Liver (tissue), 9 donors: Measurements from ENCODE around the gene ACACA. TPM values are rescaled to one million over a fixed set of nuclear protein-coding genes. Genes with fewer than 3 reads are reported as not detected.

Experiments
- DNase-seq: peaks from one replicate; pipeline ENCODE4 v3.0.0-alpha.2; 2017; ENCODE audit warnings: low spot score
- H3K27ac ChIP-seq, 2 donors: one replicate each; pipeline ENCODE4 v1.7.0; 2013; ENCODE audit warnings: inconsistent platforms in 2 of 2, low read length in 2 of 2, control low read depth in 1 of 2, low read depth in 1 of 2, mild to moderate bottlenecking in 1 of 2
- H3K27me3 ChIP-seq, 4 donors: one replicate each; pipeline versions ENCODE4 v1.6.1 to v1.7.0; 2013; ENCODE audit warnings: low read length in 3 of 4, inconsistent platforms in 1 of 4, mild to moderate bottlenecking in 1 of 4, moderate library complexity in 1 of 4; ENCODE audit not compliant: control insufficient read depth in 4 of 4, insufficient read depth in 4 of 4
- H3K36me3 ChIP-seq, 4 donors: one replicate each; pipeline versions ENCODE4 v1.6.1 to v1.7.0; 2013; ENCODE audit warnings: low read length in 3 of 4, mild to moderate bottlenecking in 3 of 4, low read depth in 1 of 4, moderate library complexity in 1 of 4; ENCODE audit not compliant: control insufficient read depth in 4 of 4, insufficient read depth in 3 of 4
- H3K4me1 ChIP-seq, 4 donors: one replicate each; pipeline versions ENCODE4 v1.6.1 to v1.7.0; 2013; ENCODE audit warnings: low read length in 3 of 4, mild to moderate bottlenecking in 3 of 4, moderate library complexity in 1 of 4; ENCODE audit not compliant: control insufficient read depth in 4 of 4, insufficient read depth in 4 of 4
- H3K4me3 ChIP-seq, 3 donors: one replicate each; pipeline versions ENCODE4 v1.6.1 to v1.7.0; 2013; ENCODE audit warnings: low read length in 3 of 3, control low read depth in 1 of 3, low read depth in 1 of 3, mild to moderate bottlenecking in 1 of 3
- H3K9ac ChIP-seq, 2 donors: one replicate each; pipeline ENCODE4 v1.7.0; 2013; ENCODE audit warnings: low read length in 2 of 2, mild to moderate bottlenecking in 2 of 2, moderate library complexity in 2 of 2, control low read depth in 1 of 2, low read depth in 1 of 2
- H3K9me3 ChIP-seq, 4 donors: one replicate each; pipeline versions ENCODE4 v1.6.1 to v1.7.0; 2013; ENCODE audit warnings: low read length in 3 of 4; ENCODE audit not compliant: control insufficient read depth in 4 of 4
- EGR1 ChIP-seq, 2 donors: IDR thresholded peaks; 2 replicates each; pipeline ENCODE4 v1.6.1; 2016 to 2018; ENCODE audit warnings: antibody characterized with exemption in 2 of 2, low read depth in 2 of 2
- FOXA2 ChIP-seq: IDR thresholded peaks from 2 replicates; pipeline ENCODE4 v1.6.1; 2016; ENCODE audit warnings: antibody characterized with exemption
- GABPA ChIP-seq, 2 donors: IDR thresholded peaks in 1 of 2; conservative IDR thresholded peaks in 1 of 2; 2 replicates each; pipeline ENCODE4 v1.6.1; 2016; ENCODE audit warnings: antibody characterized with exemption in 2 of 2, mild to moderate bottlenecking in 1 of 2, moderate library complexity in 1 of 2
- HNF4A ChIP-seq, 2 donors: conservative IDR thresholded peaks; 2 replicates each; pipeline ENCODE4 v1.6.1; 2016; ENCODE audit warnings: antibody characterized with exemption in 2 of 2, mild to moderate bottlenecking in 2 of 2
- HNF4G ChIP-seq: IDR thresholded peaks from 2 replicates; pipeline ENCODE4 v1.6.1; 2016; ENCODE audit warnings: antibody characterized with exemption
- JUND ChIP-seq, 2 donors: IDR thresholded peaks; 2 replicates each; pipeline ENCODE4 v1.6.1; 2016; ENCODE audit warnings: antibody characterized with exemption in 2 of 2
- RAD21 ChIP-seq, 2 donors: IDR thresholded peaks; 2 replicates each; pipeline ENCODE4 v1.6.1; 2016; ENCODE audit warnings: antibody characterized with exemption in 2 of 2, mild to moderate bottlenecking in 2 of 2
- RXRA ChIP-seq, 2 donors: IDR thresholded peaks; 2 replicates each; pipeline ENCODE4 v1.6.1; 2017 to 2018; ENCODE audit warnings: antibody characterized with exemption in 2 of 2, mild to moderate bottlenecking in 1 of 2
- SP1 ChIP-seq: IDR thresholded peaks from 2 replicates; pipeline ENCODE4 v1.6.1; 2018; ENCODE audit warnings: antibody characterized with exemption, mild to moderate bottlenecking
- TAF1 ChIP-seq: conservative IDR thresholded peaks from 2 replicates; pipeline ENCODE4 v1.6.1; 2016; ENCODE audit warnings: antibody characterized with exemption, mild to moderate bottlenecking
- YY1 ChIP-seq: IDR thresholded peaks from 2 replicates; pipeline ENCODE4 v1.6.1; 2016; ENCODE audit warnings: antibody characterized with exemption, mild to moderate bottlenecking
- WGBS: extraction: QIAGEN DNeasy Blood & Tissue Kit; methylation state at CpG from one replicate; pipeline ENCODE4 v1.1.7; 2013; 5-methylcytosine and 5-hydroxymethylcytosine counted together
- polyA plus RNA-seq, 2 donors: library from polyadenylated mRNA; stranded (reverse) in 1 of 2; unstranded in 1 of 2; fragments of 200-250 nt in 1 of 2; fragments of >200 nt in 1 of 2; fragmentation: Nextera tagmentation in 1 of 2; extraction: Ambion mirVana in 1 of 2; gene quantifications; one replicate each; pipeline versions ENCODE4 v1.2.1 to v1.2.3, GENCODE V29; 2013 to 2015
- total RNA-seq, 2 donors: library from RNA; depleted of rRNA; stranded (reverse); fragments of >200 nt; gene quantifications; one replicate each; pipeline ENCODE4 v1.2.3, GENCODE V29; 2014
- TF ChIP-seq, protein P1 (sequence below): fragments of 150-350 bp; IDR thresholded peaks from 2 replicates; pipeline ENCODE4 v1.5.1; 2017; ENCODE audit warnings: improper control_type of control experiment, low read depth, low read length; ENCODE audit not compliant: missing input control
- TF ChIP-seq, protein P2 (sequence below): IDR thresholded peaks from 2 replicates; pipeline ENCODE4 v1.6.1; 2016; ENCODE audit warnings: antibody characterized with exemption, mild to moderate bottlenecking
- TF ChIP-seq, protein P3 (sequence below): IDR thresholded peaks from 2 replicates; pipeline ENCODE4 v1.6.1; 2016; ENCODE audit warnings: antibody characterized with exemption
- TF ChIP-seq, protein P4 (sequence below): IDR thresholded peaks from 2 replicates; pipeline ENCODE4 v1.6.1; 2016; ENCODE audit warnings: antibody characterized with exemption
- TF ChIP-seq, protein P5 (sequence below): IDR thresholded peaks from 2 replicates; pipeline ENCODE4 v1.6.1; 2016; ENCODE audit warnings: antibody characterized with exemption
- donor health status: healthy.
- donor health status: healthy.
- donor health status: healthy.
- donor health status: healthy.
- donor health status: healthy.

The ACACA gene
- total and polyA plus RNA-seq, 4 donors: 14.8 to 49.5 (median 31.2) TPM

DNA sequence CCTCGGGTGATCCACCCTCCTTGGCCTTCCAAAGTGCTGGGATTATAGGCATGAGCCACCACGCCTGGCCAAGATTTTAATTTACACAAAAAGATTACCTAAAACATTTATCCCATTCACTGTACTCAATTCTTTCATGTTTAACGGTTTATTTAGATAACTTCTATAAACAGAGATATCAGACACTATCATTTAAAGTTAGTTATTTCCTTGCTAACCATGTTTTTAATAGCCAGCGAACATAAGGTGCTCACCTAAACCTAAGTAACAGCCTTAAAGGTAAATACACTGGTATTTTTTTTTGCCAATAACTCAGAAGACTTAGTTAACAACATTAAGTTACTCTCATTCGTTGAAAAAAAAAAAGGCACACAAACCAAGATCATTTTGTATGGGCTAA, 112.9 kb downstream of the ACACA start:
- no peak overlapping the region for H3K4me3 ChIP-seq
- H3K27ac ChIP-seq: no peak overlapping the region
- no peaks in the 10 kb centered on the region for H3K9me3 ChIP-seq
- H3K4me1 ChIP-seq: no peaks in the 10 kb centered on the region
- H3K36me3 ChIP-seq: no peaks in the 10 kb centered on the region
- TF ChIP-seq HNF4G: no peak
- no peak for TF ChIP-seq TAF1
- TF ChIP-seq, protein P1, sequence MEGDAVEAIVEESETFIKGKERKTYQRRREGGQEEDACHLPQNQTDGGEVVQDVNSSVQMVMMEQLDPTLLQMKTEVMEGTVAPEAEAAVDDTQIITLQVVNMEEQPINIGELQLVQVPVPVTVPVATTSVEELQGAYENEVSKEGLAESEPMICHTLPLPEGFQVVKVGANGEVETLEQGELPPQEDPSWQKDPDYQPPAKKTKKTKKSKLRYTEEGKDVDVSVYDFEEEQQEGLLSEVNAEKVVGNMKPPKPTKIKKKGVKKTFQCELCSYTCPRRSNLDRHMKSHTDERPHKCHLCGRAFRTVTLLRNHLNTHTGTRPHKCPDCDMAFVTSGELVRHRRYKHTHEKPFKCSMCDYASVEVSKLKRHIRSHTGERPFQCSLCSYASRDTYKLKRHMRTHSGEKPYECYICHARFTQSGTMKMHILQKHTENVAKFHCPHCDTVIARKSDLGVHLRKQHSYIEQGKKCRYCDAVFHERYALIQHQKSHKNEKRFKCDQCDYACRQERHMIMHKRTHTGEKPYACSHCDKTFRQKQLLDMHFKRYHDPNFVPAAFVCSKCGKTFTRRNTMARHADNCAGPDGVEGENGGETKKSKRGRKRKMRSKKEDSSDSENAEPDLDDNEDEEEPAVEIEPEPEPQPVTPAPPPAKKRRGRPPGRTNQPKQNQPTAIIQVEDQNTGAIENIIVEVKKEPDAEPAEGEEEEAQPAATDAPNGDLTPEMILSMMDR: no peak
- DNase-seq: no peak
- WGBS: 81% methylated on average over 5 of the region's 5 CpGs
- H3K27me3 ChIP-seq: no peaks in the 10 kb centered on the region
- no peak overlapping the region for H3K9ac ChIP-seq

DNA sequence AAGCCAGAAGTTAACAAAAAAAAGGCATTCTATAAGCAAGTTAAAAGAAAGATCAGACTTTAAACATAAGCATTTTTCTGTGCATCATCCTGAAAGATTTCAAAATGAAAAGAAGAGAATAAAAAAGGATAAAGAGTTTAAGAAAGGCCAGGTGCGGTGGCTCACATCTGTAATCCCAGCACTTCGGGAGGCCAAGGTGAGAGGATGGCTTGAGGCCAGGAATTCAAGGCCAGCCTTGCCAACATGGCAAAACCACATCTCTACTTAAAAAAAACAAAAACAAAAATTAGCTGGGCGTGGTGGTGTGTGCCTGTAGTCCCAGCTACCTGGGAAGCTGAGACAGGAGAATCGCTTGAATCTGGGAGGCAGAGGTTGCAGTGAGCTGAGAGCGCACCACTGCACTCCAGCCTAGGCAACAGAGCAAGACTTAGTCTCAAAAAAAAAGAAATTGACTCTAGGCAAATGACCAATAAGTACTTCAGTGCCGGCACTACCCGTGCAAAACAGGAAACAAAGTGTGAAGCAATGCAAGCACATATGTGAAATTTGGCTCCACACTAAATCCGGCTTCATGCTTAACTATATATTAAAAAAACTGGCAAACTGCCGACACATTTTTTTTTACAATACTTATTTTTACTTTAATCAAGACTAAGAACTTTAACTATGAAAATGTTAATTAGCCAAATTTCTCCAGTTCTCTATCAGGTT, 114.1 kb downstream of the ACACA start:
- Histone ChIP-seq H3K4me1 (no peaks in the 10 kb centered on the region), H3K27me3 (no peaks in the 10 kb centered on the region), H3K4me3 (no peak overlapping the region), H3K9ac (no peak overlapping the region), H3K36me3 (no peaks in the 10 kb centered on the region), H3K27ac (no peak overlapping the region), H3K9me3 (no peaks in the 10 kb centered on the region)
- DNase-seq: no peak
- 73% methylated on average over 9 of the region's 9 CpGs for WGBS
- TF ChIP-seq TAF1 (no peak), FOXA2 (no peak), RXRA (IDR thresholded peaks at IDR 0.05) (no peak), EGR1 (IDR thresholded peaks at IDR 0.05; ENCODE audit: low read depth in 2 of 2) (no peak), JUND (IDR thresholded peaks at IDR 0.05) (no peak), HNF4G (no peak), GABPA (IDR thresholded peaks at IDR 0.05 in 1 of 2, conservative IDR thresholded peaks at IDR 0.05 in 1 of 2) (no peak), SP1 (no peak), RAD21 (IDR thresholded peaks at IDR 0.05) (no peak), YY1 (no peak), HNF4A (conservative IDR thresholded peaks at IDR 0.05) (no peak)
- TF ChIP-seq, protein P2, sequence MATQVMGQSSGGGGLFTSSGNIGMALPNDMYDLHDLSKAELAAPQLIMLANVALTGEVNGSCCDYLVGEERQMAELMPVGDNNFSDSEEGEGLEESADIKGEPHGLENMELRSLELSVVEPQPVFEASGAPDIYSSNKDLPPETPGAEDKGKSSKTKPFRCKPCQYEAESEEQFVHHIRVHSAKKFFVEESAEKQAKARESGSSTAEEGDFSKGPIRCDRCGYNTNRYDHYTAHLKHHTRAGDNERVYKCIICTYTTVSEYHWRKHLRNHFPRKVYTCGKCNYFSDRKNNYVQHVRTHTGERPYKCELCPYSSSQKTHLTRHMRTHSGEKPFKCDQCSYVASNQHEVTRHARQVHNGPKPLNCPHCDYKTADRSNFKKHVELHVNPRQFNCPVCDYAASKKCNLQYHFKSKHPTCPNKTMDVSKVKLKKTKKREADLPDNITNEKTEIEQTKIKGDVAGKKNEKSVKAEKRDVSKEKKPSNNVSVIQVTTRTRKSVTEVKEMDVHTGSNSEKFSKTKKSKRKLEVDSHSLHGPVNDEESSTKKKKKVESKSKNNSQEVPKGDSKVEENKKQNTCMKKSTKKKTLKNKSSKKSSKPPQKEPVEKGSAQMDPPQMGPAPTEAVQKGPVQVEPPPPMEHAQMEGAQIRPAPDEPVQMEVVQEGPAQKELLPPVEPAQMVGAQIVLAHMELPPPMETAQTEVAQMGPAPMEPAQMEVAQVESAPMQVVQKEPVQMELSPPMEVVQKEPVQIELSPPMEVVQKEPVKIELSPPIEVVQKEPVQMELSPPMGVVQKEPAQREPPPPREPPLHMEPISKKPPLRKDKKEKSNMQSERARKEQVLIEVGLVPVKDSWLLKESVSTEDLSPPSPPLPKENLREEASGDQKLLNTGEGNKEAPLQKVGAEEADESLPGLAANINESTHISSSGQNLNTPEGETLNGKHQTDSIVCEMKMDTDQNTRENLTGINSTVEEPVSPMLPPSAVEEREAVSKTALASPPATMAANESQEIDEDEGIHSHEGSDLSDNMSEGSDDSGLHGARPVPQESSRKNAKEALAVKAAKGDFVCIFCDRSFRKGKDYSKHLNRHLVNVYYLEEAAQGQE: no peak
- TF ChIP-seq, protein P3, sequence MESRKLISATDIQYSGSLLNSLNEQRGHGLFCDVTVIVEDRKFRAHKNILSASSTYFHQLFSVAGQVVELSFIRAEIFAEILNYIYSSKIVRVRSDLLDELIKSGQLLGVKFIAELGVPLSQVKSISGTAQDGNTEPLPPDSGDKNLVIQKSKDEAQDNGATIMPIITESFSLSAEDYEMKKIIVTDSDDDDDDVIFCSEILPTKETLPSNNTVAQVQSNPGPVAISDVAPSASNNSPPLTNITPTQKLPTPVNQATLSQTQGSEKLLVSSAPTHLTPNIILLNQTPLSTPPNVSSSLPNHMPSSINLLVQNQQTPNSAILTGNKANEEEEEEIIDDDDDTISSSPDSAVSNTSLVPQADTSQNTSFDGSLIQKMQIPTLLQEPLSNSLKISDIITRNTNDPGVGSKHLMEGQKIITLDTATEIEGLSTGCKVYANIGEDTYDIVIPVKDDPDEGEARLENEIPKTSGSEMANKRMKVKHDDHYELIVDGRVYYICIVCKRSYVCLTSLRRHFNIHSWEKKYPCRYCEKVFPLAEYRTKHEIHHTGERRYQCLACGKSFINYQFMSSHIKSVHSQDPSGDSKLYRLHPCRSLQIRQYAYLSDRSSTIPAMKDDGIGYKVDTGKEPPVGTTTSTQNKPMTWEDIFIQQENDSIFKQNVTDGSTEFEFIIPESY: no peak
- TF ChIP-seq, protein P1: no peak
- TF ChIP-seq, protein P4, sequence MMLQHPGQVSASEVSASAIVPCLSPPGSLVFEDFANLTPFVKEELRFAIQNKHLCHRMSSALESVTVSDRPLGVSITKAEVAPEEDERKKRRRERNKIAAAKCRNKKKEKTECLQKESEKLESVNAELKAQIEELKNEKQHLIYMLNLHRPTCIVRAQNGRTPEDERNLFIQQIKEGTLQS: no peak
- TF ChIP-seq, protein P5, sequence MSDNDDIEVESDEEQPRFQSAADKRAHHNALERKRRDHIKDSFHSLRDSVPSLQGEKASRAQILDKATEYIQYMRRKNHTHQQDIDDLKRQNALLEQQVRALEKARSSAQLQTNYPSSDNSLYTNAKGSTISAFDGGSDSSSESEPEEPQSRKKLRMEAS: no peak
